H1 (cell line): ENCODE data around the gene CMBL. TPM values are rescaled to one million over a fixed set of nuclear protein-coding genes. Genes with fewer than 3 reads are reported as not detected.

Experiments used
- CTCF ChIA-PET: fragments of 300-600 bp; sonication (Branson Sonifier 250); formaldehyde crosslinking; loops from one replicate; lab custom pipeline; 2021; ENCODE audit not compliant: partially characterized antibody; lab: Charles Lee
- POLR2A ChIA-PET: fragments of 300-600 bp; sonication (Branson Sonifier 250); formaldehyde crosslinking; loops from one replicate; lab custom pipeline; 2021; ENCODE audit warnings: inconsistent platforms; ENCODE audit not compliant: partially characterized antibody; lab: Charles Lee
- DNase-seq, 2 experiments: peaks; one replicate each; pipeline versions ENCODE4 v3.0.0 to v3.0.0-alpha.2; 2010 to 2022; ENCODE audit warnings: low spot score in 2 of 2, low read depth in 1 of 2, mixed read lengths in 1 of 2
- FAIRE-seq: peaks from 2 replicates; lab custom pipeline; 2011; peaks lifted over from hg19 to GRCh38; lab: Jason Lieb, UNC
- H2AFZ ChIP-seq: 2 replicates; pipeline ENCODE4 v1.8.1; 2012; ENCODE audit warnings: low read length, inconsistent platforms
- H2AK5ac ChIP-seq: 2 replicates; pipeline ENCODE4 v1.6.1; 2013; ENCODE audit warnings: low read depth, low read length
- H2BK120ac ChIP-seq: replicated peaks from 2 replicates; pipeline ENCODE3; 2013; ENCODE audit warnings: low read depth, low read length, inconsistent platforms
- H2BK12ac ChIP-seq: 2 replicates; pipeline ENCODE4 v1.6.1; 2013; ENCODE audit warnings: low read depth, low read length
- H2BK15ac ChIP-seq: 2 replicates; pipeline ENCODE4 v1.6.1; 2013; ENCODE audit warnings: low read length
- H2BK20ac ChIP-seq: 2 replicates; pipeline ENCODE4 v1.6.1; 2013; ENCODE audit warnings: low read length
- H2BK5ac ChIP-seq: 2 replicates; pipeline ENCODE4 v1.6.1; 2013; ENCODE audit warnings: low read depth, low read length
- H3K14ac ChIP-seq: 2 replicates; pipeline ENCODE4 v1.6.1; 2013; ENCODE audit warnings: inconsistent platforms; ENCODE audit not compliant: insufficient read length
- H3K18ac ChIP-seq: 2 replicates; pipeline ENCODE4 v1.6.1; 2013; ENCODE audit warnings: low read length; ENCODE audit errors: extremely low read depth
- H3K23ac ChIP-seq: 2 replicates; pipeline ENCODE4 v1.6.1; 2013; ENCODE audit warnings: inconsistent platforms; ENCODE audit not compliant: insufficient read length
- H3K23me2 ChIP-seq: 2 replicates; pipeline ENCODE4 v1.6.1; 2013; ENCODE audit warnings: low read depth, low read length
- H3K27ac ChIP-seq: 2 replicates; pipeline ENCODE4 v1.6.1; 2011; ENCODE audit warnings: low read depth, low read length, inconsistent platforms
- H3K27me3 ChIP-seq, 4 experiments: replicated peaks in 1 of 4; 1 replicate in 1 of 4; 2 replicates in 3 of 4; pipeline versions ENCODE4 v1.6.1 to v1.8.1; 2011 to 2013; ENCODE audit warnings: low read length in 3 of 4, mild to moderate bottlenecking in 3 of 4, inconsistent platforms in 2 of 4, mixed read lengths in 2 of 4, moderate library complexity in 1 of 4; ENCODE audit not compliant: control insufficient read depth in 3 of 4, insufficient read depth in 3 of 4; ENCODE audit errors: extremely low read depth in 1 of 4
- H3K36me3 ChIP-seq, 4 experiments: 2 replicates each; pipeline versions ENCODE4 v1.6.1 to v1.8.1; 2011 to 2013; ENCODE audit warnings: mild to moderate bottlenecking in 4 of 4, low read length in 3 of 4, moderate library complexity in 2 of 4, control low read depth in 1 of 4, inconsistent platforms in 1 of 4; ENCODE audit not compliant: insufficient read depth in 4 of 4, control insufficient read depth in 2 of 4
- H3K4ac ChIP-seq: replicated peaks from 2 replicates; pipeline ENCODE3; 2013; ENCODE audit warnings: low read length, low read depth, mixed read lengths, inconsistent platforms; ENCODE audit not compliant: insufficient read length
- H3K4me1 ChIP-seq, 4 experiments: replicated peaks in 1 of 4; 1 replicate in 1 of 4; 2 replicates in 3 of 4; pipeline versions ENCODE4 v1.6.1 to v1.8.1; 2011 to 2013; ENCODE audit warnings: low read length in 3 of 4, inconsistent platforms in 2 of 4, mixed read lengths in 1 of 4; ENCODE audit not compliant: insufficient read depth in 4 of 4, control insufficient read depth in 3 of 4
- H3K4me2 ChIP-seq, 2 experiments: 2 replicates each; pipeline versions ENCODE4 v1.6.1 to v1.8.1; 2011 to 2013; ENCODE audit warnings: low read depth in 2 of 2, low read length in 2 of 2, control low read depth in 1 of 2, inconsistent platforms in 1 of 2, mild to moderate bottlenecking in 1 of 2; ENCODE audit not compliant: insufficient read depth in 1 of 2
- H3K4me3 ChIP-seq, 4 experiments: fragments of 200-600, 300-600 bp in 1 of 4; sonication (generic), shearing (Covaris generic), sonication (Bioruptor Twin) in 1 of 4; 2 replicates each; pipeline versions ENCODE4 v1.5.1 to v1.8.1; 2011 to 2016; ENCODE audit warnings: low read length in 4 of 4, low read depth in 3 of 4, control low read depth in 2 of 4, inconsistent platforms in 2 of 4, mild to moderate bottlenecking in 2 of 4, mixed read lengths in 1 of 4, moderate library complexity in 1 of 4; ENCODE audit not compliant: insufficient read depth in 2 of 4; ENCODE audit errors: extremely low read depth in 1 of 4
- H3K56ac ChIP-seq: replicated peaks from 2 replicates; pipeline ENCODE3; 2013; ENCODE audit warnings: low read depth, mild to moderate bottlenecking, mixed read lengths, low read length, inconsistent platforms; ENCODE audit not compliant: insufficient read length
- H3K79me1 ChIP-seq: 2 replicates; pipeline ENCODE4 v1.6.1; 2013; ENCODE audit warnings: low read depth, low read length, control low read depth
- H3K79me2 ChIP-seq, 2 experiments: 2 replicates each; pipeline versions ENCODE4 v1.6.1 to v1.8.1; 2012 to 2013; ENCODE audit warnings: low read length in 2 of 2, mild to moderate bottlenecking in 2 of 2, inconsistent platforms in 1 of 2; ENCODE audit not compliant: insufficient read depth in 2 of 2, control insufficient read depth in 1 of 2
- H3K9ac ChIP-seq, 4 experiments: replicated peaks in 1 of 4; 1 replicate in 1 of 4; 2 replicates in 3 of 4; pipeline versions ENCODE4 v1.6.1 to v1.8.1; 2011 to 2013; ENCODE audit warnings: low read depth in 3 of 4, low read length in 3 of 4, control low read depth in 2 of 4, mild to moderate bottlenecking in 2 of 4, moderate library complexity in 2 of 4, inconsistent platforms in 1 of 4; ENCODE audit errors: extremely low read depth in 1 of 4
- H3K9me3 ChIP-seq, 2 experiments: 2 replicates each; pipeline versions ENCODE4 v1.6.1 to v1.8.1; 2012 to 2013; ENCODE audit warnings: mild to moderate bottlenecking in 2 of 2, moderate library complexity in 2 of 2, control low read depth in 1 of 2, inconsistent platforms in 1 of 2, low read depth in 1 of 2, low read length in 1 of 2, mixed read lengths in 1 of 2; ENCODE audit not compliant: insufficient read depth in 2 of 2
- H4K20me1 ChIP-seq, 2 experiments: replicated peaks in 1 of 2; 2 replicates each; pipeline versions ENCODE3 to v1.8.1; 2011 to 2013; ENCODE audit warnings: inconsistent platforms in 2 of 2, low read length in 2 of 2, mild to moderate bottlenecking in 1 of 2; ENCODE audit not compliant: insufficient read depth in 2 of 2, control insufficient read depth in 1 of 2
- H4K5ac ChIP-seq: 2 replicates; pipeline ENCODE4 v1.6.1; 2013; ENCODE audit warnings: low read length, low read depth, mixed read lengths, inconsistent platforms; ENCODE audit not compliant: insufficient read length
- H4K8ac ChIP-seq: 2 replicates; pipeline ENCODE4 v1.8.0; 2013; ENCODE audit warnings: mild to moderate bottlenecking, moderate library complexity, low read length, inconsistent platforms; ENCODE audit not compliant: insufficient read depth; ENCODE audit errors: extremely low read depth
- H4K91ac ChIP-seq: replicated peaks from 2 replicates; pipeline ENCODE3; 2013; ENCODE audit warnings: low read length, mixed read lengths, inconsistent platforms; ENCODE audit not compliant: insufficient read length
- BACH1 ChIP-seq: IDR thresholded peaks from 2 replicates; pipeline ENCODE4 v1.6.1; 2012; ENCODE audit warnings: low read length, improper control_type of control experiment
- BRCA1 ChIP-seq: IDR thresholded peaks from 2 replicates; pipeline ENCODE4 v1.6.1; 2012; ENCODE audit warnings: low read depth, low read length, improper control_type of control experiment
- CBX5 ChIP-seq: fragments of 300-800, 300-1000 bp; sonication (generic); IDR thresholded peaks from 2 replicates; pipeline ENCODE4 v1.7.1; 2016; ENCODE audit warnings: antibody characterized with exemption, low read length, low read depth
- CHD2 ChIP-seq: IDR thresholded peaks from 2 replicates; pipeline ENCODE4 v1.6.1; 2012; ENCODE audit warnings: low read length, improper control_type of control experiment
- FOSL1 ChIP-seq: IDR thresholded peaks from 2 replicates; pipeline ENCODE4 v1.6.1; 2011; ENCODE audit warnings: mild to moderate bottlenecking, low read depth, low read length, moderate library complexity; ENCODE audit not compliant: insufficient read depth
- GTF2F1 ChIP-seq: IDR thresholded peaks from 2 replicates; pipeline ENCODE4 v1.6.1; 2012; ENCODE audit warnings: low read depth, low read length, improper control_type of control experiment, borderline replicate concordance
- KDM1A ChIP-seq: fragments of 200-600, 300-600 bp; sonication (generic); IDR thresholded peaks from 2 replicates; pipeline ENCODE4 v1.7.1; 2016; ENCODE audit warnings: mild to moderate bottlenecking, low read length, borderline replicate concordance
- KDM5A ChIP-seq: fragments of 200-600 bp; IDR thresholded peaks from 2 replicates; pipeline ENCODE4 v1.7.1; 2012; ENCODE audit warnings: mild to moderate bottlenecking, low read length, inconsistent platforms, mixed read lengths
- RAD21 ChIP-seq, 2 experiments: IDR thresholded peaks in 1 of 2; conservative IDR thresholded peaks in 1 of 2; 2 replicates each; pipeline ENCODE4 v1.6.1; 2011; ENCODE audit warnings: low read depth in 2 of 2, low read length in 2 of 2, improper control_type of control experiment in 1 of 2, inconsistent platforms in 1 of 2, mild to moderate bottlenecking in 1 of 2, moderate library complexity in 1 of 2
- RFX5 ChIP-seq: IDR thresholded peaks from 2 replicates; pipeline ENCODE4 v1.6.1; 2011; ENCODE audit warnings: low read depth, low read length, improper control_type of control experiment, borderline replicate concordance
- SAP30 ChIP-seq: fragments of 300-600 bp; sonication (generic); IDR thresholded peaks from 2 replicates; pipeline ENCODE4 v1.7.1; 2012; ENCODE audit warnings: low read length, moderate library complexity, mild to moderate bottlenecking, inconsistent platforms; ENCODE audit not compliant: insufficient read depth, insufficient replicate concordance
- SP1 ChIP-seq: IDR thresholded peaks from 2 replicates; pipeline ENCODE4 v1.6.1; 2011; ENCODE audit warnings: low read depth, low read length
- WGBS, 2 experiments: shearing (Covaris generic) in 1 of 2; methylation state at CpG; one replicate each; pipeline versions ENCODE4 v1.1.6 to v1.1.7; 2013 to 2015; ENCODE audit warnings: low lambda C conversion rate in 2 of 2, mixed read lengths in 2 of 2, inconsistent platforms in 1 of 2, low coverage in 1 of 2, missing lambda C conversion rate in 1 of 2; ENCODE audit not compliant: insufficient replicate concordance in 2 of 2, insufficient coverage in 1 of 2, insufficient read length in 1 of 2; ENCODE audit errors: extremely low coverage in 1 of 2, missing lambda C conversion rate in 1 of 2; 5-methylcytosine and 5-hydroxymethylcytosine counted together
- polyA plus RNA-seq, 7 experiments: library from polyadenylated mRNA; depleted of rRNA in 3 of 7; stranded (reverse) in 5 of 7; unstranded in 2 of 7; fragments of >200 nt in 5 of 7; fragments of 200-250 nt in 2 of 7; gene quantifications; 1 replicate in 5 of 7; 2 replicates in 1 of 7; 4 replicates in 1 of 7; pipeline versions ENCODE4 v1.2.1 to v1.2.3, GENCODE V29; 2011 to 2013; ENCODE audit warnings: missing spikeins in 2 of 7, mixed read lengths in 2 of 7
- total RNA-seq: library from RNA; stranded (reverse); fragmentation: NEBNext Ultra II Directional; extraction: Animal tissue kit (Norgen Biotek cat#: 25700); gene quantifications from 2 replicates; pipeline ENCODE4 v1.2.1, GENCODE V29; 2021

CMBL gene
- total and polyA plus RNA-seq, 2 of the 8 experiments (the other 6 are each of a cell fraction or from before 2014, with no cell fraction given): 27.9 to 32.1 TPM

GRCh38 chr5:10297646-10298204 lies 10.0 kb downstream of the CMBL start:
- H4K8ac ChIP-seq: no peak overlapping the region
- no peaks in the 10 kb centered on the region for H3K27me3 ChIP-seq
- H3K9me3 ChIP-seq: 0 out of 4 replicates have a peak, but pooled peaks cover 0 to 5% of the 10 kb centered on the region in 2 experiments
- H4K91ac ChIP-seq: no peak overlapping the region
- 84% methylated on average over 14 of the region's 14 CpGs; no CpG with 5 or more reads in 1 of the 2 experiments for WGBS, 2 experiments
- H2BK120ac ChIP-seq: no peak overlapping the region
- H2AFZ ChIP-seq: no peak overlapping the region; the same call in 1 of the 2 replicates
- no peak overlapping the region for H2BK5ac ChIP-seq
- FAIRE-seq (no peak), DNase-seq (no peak)
- ChIA-PET CTCF (interaction anchor here (0.7 to 1.3 kb wide), 4 partner anchors 10 to 48 kb away, joined by 3 to 5 read pairs (median 3); partner anchors contain the start of genes ATPSCKMT and CMBL), POLR2A (interaction anchor here (0.6 to 1.5 kb wide), 2 partner anchors 11 to 34 kb away, joined by 3 to 5 read pairs; partner anchors contain the start of gene CMBL)
- H3K23me2 ChIP-seq: no peaks in the 10 kb centered on the region
- no peaks in the 10 kb centered on the region for H3K4me1 ChIP-seq
- H4K20me1 ChIP-seq: no peaks in the 10 kb centered on the region
- H3K4me2 ChIP-seq: no peak overlapping the region
- no peak overlapping the region for H3K56ac ChIP-seq
- no peak overlapping the region for H2BK20ac ChIP-seq
- TF ChIP-seq RFX5: no peak
- TF ChIP-seq CBX5: no peak
- no peak for TF ChIP-seq SP1
- TF ChIP-seq BACH1: no peak
- TF ChIP-seq KDM1A: no peak
- TF ChIP-seq CHD2: no peak
- TF ChIP-seq FOSL1: no peak
- TF ChIP-seq SAP30: no peak
- no peak for TF ChIP-seq KDM5A
- TF ChIP-seq GTF2F1: no peak
- TF ChIP-seq BRCA1: no peak
- TF ChIP-seq RAD21 (IDR thresholded peaks at IDR 0.05 in 1 of 2, conservative IDR thresholded peaks at IDR 0.05 in 1 of 2; ENCODE audit: low read depth in 2 of 2, low read length in 2 of 2): no peak
- no peak overlapping the region for H3K4me3 ChIP-seq
- no peak overlapping the region for H3K14ac ChIP-seq
- no peak overlapping the region for H3K23ac ChIP-seq
- no peak overlapping the region for H4K5ac ChIP-seq
- H3K27ac ChIP-seq: no peak overlapping the region
- no peaks in the 10 kb centered on the region for H3K36me3 ChIP-seq
- H3K9ac ChIP-seq: no peak overlapping the region
- H3K18ac ChIP-seq: no peak overlapping the region
- H3K79me1 ChIP-seq: no peaks in the 10 kb centered on the region
- no peak overlapping the region for H2BK15ac ChIP-seq
- H2AK5ac ChIP-seq: no peak overlapping the region
- no peak overlapping the region for H3K4ac ChIP-seq
- no peak overlapping the region for H2BK12ac ChIP-seq
- H3K79me2 ChIP-seq: peaks cover 0 to 4% of the 10 kb centered on the region in 2 experiments; a peak in 1 of 4 replicates
